K562 (cell line): ENCODE results near the gene ZNF506. TPM values are rescaled to one million over a fixed set of nuclear protein-coding genes. Genes with fewer than 3 reads are reported as not detected.

Source experiments
- AFF1 ChIP-seq, 2 experiments: fragments of 450-650 bp; IDR thresholded peaks; 2 replicates each; pipeline ENCODE4 v1.6.1; 2018; ENCODE audit warnings: mild to moderate bottlenecking in 2 of 2, low read depth in 1 of 2; ENCODE audit not compliant: partially characterized antibody in 2 of 2
- CHD2 ChIP-seq: IDR thresholded peaks from 2 replicates; pipeline ENCODE4 v1.6.1; 2011; ENCODE audit warnings: low read depth, low read length
- ESRRA ChIP-seq: fragments of 450-650 bp; IDR thresholded peaks from 2 replicates; pipeline ENCODE4 v1.6.1; 2014; ENCODE audit warnings: low read depth, mild to moderate bottlenecking, moderate library complexity, borderline replicate concordance
- GTF2F1 ChIP-seq: IDR thresholded peaks from 2 replicates; pipeline ENCODE4 v1.6.1; 2011; ENCODE audit warnings: low read depth, low read length, improper control_type of control experiment
- LARP7 ChIP-seq: fragments of 450-650 bp; IDR thresholded peaks from 2 replicates; pipeline ENCODE4 v1.6.1; 2016
- polyA plus RNA-seq, 8 experiments: library from polyadenylated mRNA; depleted of rRNA in 4 of 8; stranded (reverse) in 5 of 8; unstranded in 3 of 8; fragments of >200 nt; fragmentation: Nextera tagmentation in 2 of 8; fragmentation: Illumina TruSeq in 1 of 8; extraction: Ambion mirVana in 2 of 8; extraction: Trizol in 1 of 8; gene quantifications; 2 replicates each; pipeline versions ENCODE4 v1.2.1 to v1.2.3, GENCODE V29; 2011 to 2014; ENCODE audit warnings: inconsistent platforms in 1 of 8, missing spikeins in 1 of 8
- total RNA-seq, 7 experiments: library from RNA; depleted of rRNA in 6 of 7; stranded (reverse); fragments of >200 nt in 6 of 7; fragmentation: Illumina TruSeq in 2 of 7; extraction: Trizol in 2 of 7; gene quantifications; 2 replicates each; pipeline versions ENCODE4 v1.2.1 to v1.2.3, GENCODE V29; 2011 to 2021; ENCODE audit warnings: low replicate concordance in 1 of 7
- TF ChIP-seq, protein P1 (sequence below), 2 experiments: fragments of 450-650 bp; IDR thresholded peaks; 2 replicates each; pipeline ENCODE4 v1.6.1; 2016; ENCODE audit warnings: mild to moderate bottlenecking in 2 of 2, borderline replicate concordance in 1 of 2, low read depth in 1 of 2, moderate library complexity in 1 of 2
- TF ChIP-seq, protein P2 (sequence below): IDR thresholded peaks from 2 replicates; pipeline ENCODE4 v1.6.1; 2016; ENCODE audit warnings: missing genetic modification characterization, missing compliant biosample characterization
- TF ChIP-seq, protein P3 (sequence below): fragments of 450-650 bp; conservative IDR thresholded peaks from 2 replicates; pipeline ENCODE4 v1.6.1; 2016; ENCODE audit warnings: missing genetic modification characterization, low read depth, mild to moderate bottlenecking, control low read depth, missing compliant biosample characterization

Gene ZNF506
- total and polyA plus RNA-seq, 9 of the 15 experiments (the other 6 are each of a cell fraction or from before 2014, with no cell fraction given): 0.03 to 0.44 (median 0.14) TPM; not detected in 2

GRCh38 chr19:19865750-19866610, 44.4 kb upstream of the ZNF506 start, which contains the start of gene ZNF253 (continued):
- TF ChIP-seq ESRRA (peak; percentile 56; the same call in 1 of the 2 replicates), AFF1 (IDR thresholded peaks at IDR 0.05; ENCODE audit: low read depth in 1 of 2, partially characterized antibody in 2 of 2) (peak in 1 of 2 experiments; percentile 25), CHD2 (peak; percentile 61), LARP7 (no peak), GTF2F1 (0 out of 2 replicates have a peak, but pooled peaks have one; percentile 59)
- TF ChIP-seq, protein P1, sequence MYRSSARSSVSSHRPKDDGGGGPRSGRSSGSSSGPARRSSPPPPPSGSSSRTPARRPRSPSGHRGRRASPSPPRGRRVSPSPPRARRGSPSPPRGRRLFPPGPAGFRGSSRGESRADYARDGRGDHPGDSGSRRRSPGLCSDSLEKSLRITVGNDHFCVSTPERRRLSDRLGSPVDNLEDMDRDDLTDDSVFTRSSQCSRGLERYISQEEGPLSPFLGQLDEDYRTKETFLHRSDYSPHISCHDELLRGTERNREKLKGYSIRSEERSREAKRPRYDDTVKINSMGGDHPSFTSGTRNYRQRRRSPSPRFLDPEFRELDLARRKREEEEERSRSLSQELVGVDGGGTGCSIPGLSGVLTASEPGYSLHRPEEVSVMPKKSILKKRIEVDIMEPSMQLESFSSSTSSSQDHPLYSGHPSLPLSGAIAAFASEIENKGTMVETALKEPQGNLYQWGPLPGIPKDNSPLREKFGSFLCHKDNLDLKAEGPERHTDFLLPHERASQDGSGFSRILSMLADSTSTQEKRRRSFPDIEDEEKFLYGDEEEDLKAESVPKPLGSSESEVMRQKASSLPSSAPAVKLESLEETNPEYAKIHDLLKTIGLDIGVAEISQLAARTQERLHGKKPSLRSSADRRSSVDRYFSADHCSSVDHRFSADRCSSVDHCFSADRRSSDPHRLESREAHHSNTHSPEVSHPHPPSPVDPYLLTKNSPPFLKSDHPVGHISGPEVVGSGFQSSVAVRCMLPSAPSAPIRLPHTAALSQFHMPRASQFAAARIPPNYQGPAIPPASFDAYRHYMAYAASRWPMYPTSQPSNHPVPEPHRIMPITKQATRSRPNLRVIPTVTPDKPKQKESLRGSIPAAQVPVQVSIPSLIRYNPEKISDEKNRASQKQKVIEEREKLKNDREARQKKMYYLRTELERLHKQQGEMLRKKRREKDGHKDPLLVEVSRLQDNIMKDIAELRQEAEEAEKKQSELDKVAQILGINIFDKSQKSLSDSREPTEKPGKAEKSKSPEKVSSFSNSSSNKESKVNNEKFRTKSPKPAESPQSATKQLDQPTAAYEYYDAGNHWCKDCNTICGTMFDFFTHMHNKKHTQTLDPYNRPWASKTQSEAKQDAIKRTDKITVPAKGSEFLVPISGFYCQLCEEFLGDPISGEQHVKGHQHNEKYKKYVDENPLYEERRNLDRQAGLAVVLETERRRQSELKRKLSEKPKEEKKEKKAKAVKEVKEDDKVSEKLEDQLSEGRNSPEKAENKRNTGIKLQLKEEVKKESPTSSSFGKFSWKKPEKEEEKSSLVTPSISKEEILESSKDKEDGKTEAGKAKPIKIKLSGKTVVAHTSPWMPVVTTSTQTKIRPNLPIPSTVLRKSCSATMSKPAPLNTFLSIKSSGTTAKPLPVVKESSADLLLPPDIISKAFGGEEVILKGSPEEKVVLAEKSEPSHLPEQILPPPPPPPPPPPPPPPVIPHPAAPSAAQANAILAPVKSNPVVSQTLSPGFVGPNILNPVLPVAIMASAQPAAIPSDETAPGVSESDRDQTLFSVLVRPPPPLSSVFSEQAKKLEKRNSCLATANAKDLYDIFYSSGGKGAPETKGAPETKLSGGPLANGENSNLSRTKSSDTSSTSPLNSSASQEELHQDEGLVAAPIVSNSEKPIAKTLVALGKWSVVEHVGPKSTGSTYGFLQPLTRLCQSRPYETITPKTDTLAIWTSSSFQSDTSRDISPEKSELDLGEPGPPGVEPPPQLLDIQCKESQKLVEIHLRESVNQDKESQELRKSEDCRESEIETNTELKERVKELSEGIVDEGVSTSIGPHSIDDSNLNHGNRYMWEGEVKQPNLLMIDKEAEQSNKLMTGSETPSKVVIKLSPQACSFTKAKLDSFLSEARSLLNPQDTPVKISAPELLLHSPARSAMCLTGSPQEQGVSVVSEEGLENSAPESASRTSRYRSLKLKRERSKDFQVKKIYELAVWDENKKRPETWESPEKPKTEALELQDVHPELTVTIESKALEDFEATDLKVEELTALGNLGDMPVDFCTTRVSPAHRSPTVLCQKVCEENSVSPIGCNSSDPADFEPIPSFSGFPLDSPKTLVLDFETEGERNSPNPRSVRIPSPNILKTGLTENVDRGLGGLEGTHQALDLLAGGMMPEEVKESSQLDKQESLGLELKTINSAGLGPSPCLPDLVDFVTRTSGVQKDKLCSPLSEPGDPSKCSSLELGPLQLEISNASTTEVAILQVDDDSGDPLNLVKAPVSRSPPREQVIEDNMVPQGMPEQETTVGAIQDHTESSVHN (IDR thresholded peaks at IDR 0.05; ENCODE audit: borderline replicate concordance in 1 of 2, low read depth in 1 of 2): no peak
- TF ChIP-seq, protein P2, sequence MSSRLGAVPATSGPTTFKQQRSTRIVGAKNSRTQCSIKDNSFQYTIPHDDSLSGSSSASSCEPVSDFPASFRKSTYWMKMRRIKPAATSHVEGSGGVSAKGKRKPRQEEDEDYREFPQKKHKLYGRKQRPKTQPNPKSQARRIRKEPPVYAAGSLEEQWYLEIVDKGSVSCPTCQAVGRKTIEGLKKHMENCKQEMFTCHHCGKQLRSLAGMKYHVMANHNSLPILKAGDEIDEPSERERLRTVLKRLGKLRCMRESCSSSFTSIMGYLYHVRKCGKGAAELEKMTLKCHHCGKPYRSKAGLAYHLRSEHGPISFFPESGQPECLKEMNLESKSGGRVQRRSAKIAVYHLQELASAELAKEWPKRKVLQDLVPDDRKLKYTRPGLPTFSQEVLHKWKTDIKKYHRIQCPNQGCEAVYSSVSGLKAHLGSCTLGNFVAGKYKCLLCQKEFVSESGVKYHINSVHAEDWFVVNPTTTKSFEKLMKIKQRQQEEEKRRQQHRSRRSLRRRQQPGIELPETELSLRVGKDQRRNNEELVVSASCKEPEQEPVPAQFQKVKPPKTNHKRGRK (tag): 0 out of 2 replicates have a peak, but pooled peaks have one; percentile 61
- TF ChIP-seq, protein P3, sequence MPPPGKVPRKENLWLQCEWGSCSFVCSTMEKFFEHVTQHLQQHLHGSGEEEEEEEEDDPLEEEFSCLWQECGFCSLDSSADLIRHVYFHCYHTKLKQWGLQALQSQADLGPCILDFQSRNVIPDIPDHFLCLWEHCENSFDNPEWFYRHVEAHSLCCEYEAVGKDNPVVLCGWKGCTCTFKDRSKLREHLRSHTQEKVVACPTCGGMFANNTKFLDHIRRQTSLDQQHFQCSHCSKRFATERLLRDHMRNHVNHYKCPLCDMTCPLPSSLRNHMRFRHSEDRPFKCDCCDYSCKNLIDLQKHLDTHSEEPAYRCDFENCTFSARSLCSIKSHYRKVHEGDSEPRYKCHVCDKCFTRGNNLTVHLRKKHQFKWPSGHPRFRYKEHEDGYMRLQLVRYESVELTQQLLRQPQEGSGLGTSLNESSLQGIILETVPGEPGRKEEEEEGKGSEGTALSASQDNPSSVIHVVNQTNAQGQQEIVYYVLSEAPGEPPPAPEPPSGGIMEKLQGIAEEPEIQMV: 0 out of 2 replicates have a peak, but pooled peaks have one; percentile 20
